Activated CD8-positive, alpha-beta memory T cell treated with anti-CD3 and anti-CD28 coated beads, Interleukin-2, amount 50 U/mL, for 24 hours (primary cell): Measurements from ENCODE around the gene RASSF5.
A peak's percentile ranks its signal among the peaks of the same experiment; 100 is the strongest.

Experiments
- DNase-seq: peaks from one replicate; pipeline ENCODE4 v3.0.0-alpha.2; 2020; ENCODE audit errors: extremely low read depth

Gene RASSF5

DNA sequence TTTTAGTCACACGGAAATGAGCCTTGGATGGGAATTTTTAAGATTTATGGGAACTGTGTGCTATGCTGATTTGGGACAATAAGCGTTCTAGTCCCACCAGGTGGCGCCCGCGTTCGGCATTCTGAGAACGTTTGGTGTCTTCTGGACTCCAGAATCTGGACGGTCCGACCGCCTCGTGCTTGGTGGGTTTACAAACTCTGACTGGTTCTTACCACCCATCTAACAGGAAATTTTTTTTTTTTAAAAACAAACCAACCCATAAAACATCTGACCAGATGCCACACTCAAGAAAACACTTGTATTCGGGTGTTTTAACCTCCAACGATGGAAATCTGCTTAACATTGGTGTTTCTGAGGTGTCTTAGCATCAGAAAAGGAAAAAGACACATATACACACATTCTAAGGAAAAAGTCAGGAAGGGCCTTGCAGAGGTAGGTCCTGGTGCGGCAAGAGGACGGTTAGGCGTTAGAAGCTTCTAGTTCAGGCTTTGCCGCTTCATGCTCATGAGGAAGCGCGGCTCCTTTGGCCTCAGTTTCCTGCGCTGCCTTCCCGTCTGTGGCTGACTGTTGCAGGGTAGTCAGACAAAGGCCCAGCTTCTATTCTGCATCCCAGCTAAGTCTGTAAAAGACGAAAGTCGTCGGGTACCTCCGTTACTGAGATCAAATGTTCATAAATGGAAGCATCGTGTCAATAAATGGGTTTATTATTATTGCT lies 127.2 kb downstream of the RASSF5 start:
- DNase-seq: no peak

- DNase-seq: peak; percentile 78
Measured at GRCh38 chr1:206635080-206635977, 128.0 kb downstream of the RASSF5 start, which contains the start of gene DYRK3. Gene DYRK3, plus strand, starts transcription at chr1:206635536. Its CDS starts 168 bp downstream, at chr1:206635704.

- no peak for DNase-seq
Measured at GRCh38 chr1:206635978-206636345, 128.6 kb downstream of the RASSF5 start.

DNA sequence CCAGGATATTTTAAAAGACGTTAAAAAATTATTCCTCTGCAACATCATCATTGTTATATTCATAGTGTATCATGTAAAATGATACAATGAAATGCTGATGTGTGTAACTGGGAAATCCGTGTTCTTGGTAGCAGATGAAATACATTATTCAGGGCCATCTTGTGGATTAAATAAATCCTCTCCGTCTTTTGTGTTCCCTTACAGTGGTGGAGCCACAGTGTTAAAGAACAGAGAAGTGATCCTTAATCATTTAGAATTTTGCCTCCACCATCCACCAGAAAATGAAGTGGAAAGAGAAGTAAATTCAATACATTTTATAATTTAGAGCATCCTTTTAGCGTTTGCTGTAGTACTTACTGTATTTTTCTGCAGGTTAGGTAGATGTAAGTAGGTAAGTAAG lies 129.3 kb downstream of the RASSF5 start:
- DNase-seq: no peak

- DNase-seq: no peak
Measured at GRCh38 chr1:206637605-206638004, 130.3 kb downstream of the RASSF5 start.
